GM21737 (cell line): ENCODE data around the gene CLK1.
"Not testable (repeated sequence)": the region's sequence is repeated elsewhere in the genome, so short reads cannot be mapped to it uniquely, and the experiment has no call there.

Source experiments
- ATAC-seq: cut with Tn5 transposase; IDR thresholded peaks from one replicate; pipeline ENCODE4 v1.9.1; 2021; ENCODE audit warnings: mild to moderate bottlenecking, moderate library complexity; ENCODE audit not compliant: unreplicated experiment

Gene CLK1

GRCh38 chr2:200864176-200865034 is at the start of gene CLK1:
CLK1 (minus strand) TSS chr2:200864658; CDS start chr2:200861862, 2,796 bp downstream.
- ATAC-seq, result peak; percentile 87

GRCh38 chr2:200913654-200914053 is 49.2 kb upstream of the CLK1 start:
- no peak for ATAC-seq

GRCh38 chr2:200909958-200910357 is 45.5 kb upstream of the CLK1 start:
- ATAC-seq, result no peak

- no peak for ATAC-seq
Observed at GRCh38 chr2:200905618-200906296, 41.3 kb upstream of the CLK1 start.

- peak; percentile 96 for ATAC-seq
Observed at GRCh38 chr2:200901459-200902072, 37.1 kb upstream of the CLK1 start.

- no peak for ATAC-seq
Observed at GRCh38 chr2:200899482-200899881, 35.0 kb upstream of the CLK1 start.

- ATAC-seq, result peak; percentile 85
Observed at GRCh38 chr2:200888704-200889625, 24.5 kb upstream of the CLK1 start, which contains the start of the genes NIF3L1 and PPIL3. NIF3L1 (plus strand) TSS chr2:200889371; CDS start chr2:200891944, 2,573 bp downstream. PPIL3 (minus strand) TSS chr2:200889077; CDS start chr2:200887615, 1,462 bp downstream.

GRCh38 chr2:200881715-200882249 is 17.3 kb upstream of the CLK1 start:
- not testable (repeated sequence) for ATAC-seq

GRCh38 chr2:200878289-200878880 is 13.9 kb upstream of the CLK1 start:
- ATAC-seq, result no peak

- ATAC-seq, result no peak
Observed at GRCh38 chr2:200877443-200877842, 13.0 kb upstream of the CLK1 start.

- ATAC-seq, result no peak
Observed at GRCh38 chr2:200873560-200873959, 9.1 kb upstream of the CLK1 start.

GRCh38 chr2:200871151-200871550 is 6.7 kb upstream of the CLK1 start:
- ATAC-seq, result no peak

GRCh38 chr2:200869014-200869413 is 4.6 kb upstream of the CLK1 start:
- ATAC-seq, result no peak

- ATAC-seq, result no peak
Observed at GRCh38 chr2:200863782-200864175, 679 bp downstream of the CLK1 start.

- ATAC-seq, result no peak
Observed at GRCh38 chr2:200862532-200863000, 1.9 kb downstream of the CLK1 start.

- no peak for ATAC-seq
Observed at GRCh38 chr2:200861617-200862155, 2.8 kb downstream of the CLK1 start.

- no peak for ATAC-seq
Observed at GRCh38 chr2:200860092-200860795, 4.2 kb downstream of the CLK1 start.

GRCh38 chr2:200856806-200857205 is 7.7 kb downstream of the CLK1 start:
- no peak for ATAC-seq

- no peak for ATAC-seq
Observed at GRCh38 chr2:200852605-200853004, 11.9 kb downstream of the CLK1 start.
